GM19043 (cell line): ENCODE results near the gene SEMA5A.

Source experiments
- ATAC-seq: cut with Tn5 transposase; IDR thresholded peaks from one replicate; pipeline ENCODE4 v1.9.1; 2021; ENCODE audit warnings: low read depth; ENCODE audit not compliant: unreplicated experiment

The SEMA5A gene

GRCh38 chr5:9515436-9515835, 30.4 kb downstream of the SEMA5A start:
- ATAC-seq: no peak

- no peak for ATAC-seq
Observed at GRCh38 chr5:9514968-9515367, 30.9 kb downstream of the SEMA5A start.

- ATAC-seq: no peak
Observed at GRCh38 chr5:9513827-9514226, 32.0 kb downstream of the SEMA5A start.

GRCh38 chr5:9512457-9512856, 33.4 kb downstream of the SEMA5A start:
- no peak for ATAC-seq

GRCh38 chr5:9507974-9508373, 37.9 kb downstream of the SEMA5A start:
- ATAC-seq: no peak

- ATAC-seq: no peak
Observed at GRCh38 chr5:9505225-9505624, 40.6 kb downstream of the SEMA5A start.

- no peak for ATAC-seq
Observed at GRCh38 chr5:9502864-9503263, 43.0 kb downstream of the SEMA5A start.

- ATAC-seq: no peak
Observed at GRCh38 chr5:9502050-9502834, 43.6 kb downstream of the SEMA5A start.

GRCh38 chr5:9500625-9501024, 45.2 kb downstream of the SEMA5A start:
- ATAC-seq: no peak

GRCh38 chr5:9500193-9500592, 45.7 kb downstream of the SEMA5A start:
- ATAC-seq: no peak

GRCh38 chr5:9499498-9499876, 46.4 kb downstream of the SEMA5A start:
- no peak for ATAC-seq

GRCh38 chr5:9498541-9499497, 47.1 kb downstream of the SEMA5A start:
- ATAC-seq: no peak

- no peak for ATAC-seq
Observed at GRCh38 chr5:9497347-9497746, 48.5 kb downstream of the SEMA5A start.

- ATAC-seq: no peak
Observed at GRCh38 chr5:9496801-9497200, 49.1 kb downstream of the SEMA5A start.

GRCh38 chr5:9495121-9495520, 50.8 kb downstream of the SEMA5A start:
- no peak for ATAC-seq

GRCh38 chr5:9494301-9494700, 51.6 kb downstream of the SEMA5A start:
- ATAC-seq: no peak

- no peak for ATAC-seq
Observed at GRCh38 chr5:9490494-9491097, 55.3 kb downstream of the SEMA5A start.

- no peak for ATAC-seq
Observed at GRCh38 chr5:9483779-9484178, 62.1 kb downstream of the SEMA5A start.

- ATAC-seq: no peak
Observed at GRCh38 chr5:9483243-9483642, 62.6 kb downstream of the SEMA5A start.

- ATAC-seq: no peak
Observed at GRCh38 chr5:9482381-9482780, 63.5 kb downstream of the SEMA5A start.

- no peak for ATAC-seq
Observed at GRCh38 chr5:9480499-9480898, 65.4 kb downstream of the SEMA5A start.
